Vagina (tissue), 2 donors: ENCODE measurements around the gene HDAC11. TPM values are rescaled to one million over a fixed set of nuclear protein-coding genes. Genes with fewer than 3 reads are reported as not detected.

Experiments
- DNase-seq, 2 donors: peaks; one replicate each; pipeline ENCODE4 v3.0.0-alpha.2; 2017; ENCODE audit errors: extremely low spot score in 2 of 2
- H3K27ac ChIP-seq: fragments of 200-600 bp; sonication (generic); one replicate; pipeline ENCODE4 v1.5.1; 2019
- H3K27me3 ChIP-seq: fragments of 200-600 bp; sonication (generic); one replicate; pipeline ENCODE4 v1.5.1; 2019
- H3K36me3 ChIP-seq, 2 donors: fragments of 200-600 bp; sonication (generic); one replicate each; pipeline ENCODE4 v1.5.1; 2017 to 2019
- H3K4me1 ChIP-seq: fragments of 200-600 bp; sonication (generic); one replicate; pipeline ENCODE4 v1.5.1; 2019
- H3K4me3 ChIP-seq, 2 donors: fragments of 200-600 bp; sonication (generic); 1 replicate in 1 of 2; 2 replicates in 1 of 2; pipeline ENCODE4 v1.5.1; 2016 to 2019
- H3K9me3 ChIP-seq: fragments of 200-600 bp; sonication (generic); one replicate; pipeline ENCODE4 v1.5.1; 2019
- CTCF ChIP-seq, 3 experiments: fragments of 450-650 bp in 2 of 3; fragments of 200-600 bp in 1 of 3; sonication (generic) in 1 of 3; IDR thresholded peaks; one replicate each; pipeline ENCODE4 v1.5.1; 2017 to 2019; ENCODE audit warnings: antibody characterized with exemption in 3 of 3, mild to moderate bottlenecking in 2 of 3, moderate library complexity in 2 of 3
- POLR2A ChIP-seq, 2 donors: fragments of 450-650 bp; IDR thresholded peaks; one replicate each; pipeline ENCODE4 v1.6.1; 2017; ENCODE audit warnings: antibody characterized with exemption in 2 of 2, mild to moderate bottlenecking in 2 of 2, moderate library complexity in 2 of 2
- POLR2AphosphoS5 ChIP-seq, 2 donors: sonication (generic); formaldehyde crosslinking; IDR thresholded peaks; one replicate each; pipeline ENCODE4 v1.9.0; 2017; ENCODE audit warnings: antibody characterized with exemption in 2 of 2, mild to moderate bottlenecking in 2 of 2, low read depth in 1 of 2; ENCODE audit not compliant: insufficient read depth in 1 of 2
- intact Hi-C: fragments of 100-400 bp; cut with DNase I; formaldehyde crosslinking; loops from one replicate; pipeline ENCODE4 v1.15.1; 2023
- total RNA-seq: library from RNA; depleted of rRNA; stranded (reverse); fragments of >200 nt; gene quantifications from one replicate; pipeline ENCODE4 v1.2.3, GENCODE V29; 2016

HDAC11 gene
- total RNA-seq, 1 donor from 2014 or later = 12.0 TPM

GRCh38 chr3:13505147-13506130, 25.3 kb downstream of the HDAC11 start:
- no peaks in the 10 kb centered on the region for H3K36me3 ChIP-seq
- intact Hi-C loops = no loop called here

GRCh38 chr3:13506239-13506638, 26.1 kb downstream of the HDAC11 start:
- no peaks in the 10 kb centered on the region for H3K36me3 ChIP-seq
- intact Hi-C loops = no loop called here

More at GRCh38 chr3:13505147-13506130, 25.3 kb downstream of the HDAC11 start:
- Histone ChIP-seq H3K27ac (peak overlapping the region; percentile 26), H3K4me3 (no peak overlapping the region), H3K27me3 (no peaks in the 10 kb centered on the region), H3K4me1 (peaks cover 31% of the 10 kb centered on the region), H3K9me3 (no peaks in the 10 kb centered on the region)
- TF ChIP-seq POLR2AphosphoS5 (IDR thresholded peaks at IDR 0.05; ENCODE audit: insufficient read depth in 1 of 2, low read depth in 1 of 2) = no peak
- TF ChIP-seq POLR2A (IDR thresholded peaks at IDR 0.05) = no peak
- no peak for TF ChIP-seq CTCF (IDR thresholded peaks at IDR 0.05)
- DNase-seq = no peak

GRCh38 chr3:13506680-13507079, 26.6 kb downstream of the HDAC11 start:
- no peak for DNase-seq
- intact Hi-C loops = no loop called here
- H3K27ac ChIP-seq = peak overlapping the region; percentile 75
- no peaks in the 10 kb centered on the region for H3K27me3 ChIP-seq
- no peaks in the 10 kb centered on the region for H3K9me3 ChIP-seq
- TF ChIP-seq POLR2A (IDR thresholded peaks at IDR 0.05) = no peak
- TF ChIP-seq POLR2AphosphoS5 (IDR thresholded peaks at IDR 0.05; ENCODE audit: insufficient read depth in 1 of 2, low read depth in 1 of 2) = no peak
- TF ChIP-seq CTCF (IDR thresholded peaks at IDR 0.05) = no peak
- H3K36me3 ChIP-seq = no peaks in the 10 kb centered on the region
- H3K4me3 ChIP-seq = no peak overlapping the region
- H3K4me1 ChIP-seq = peaks cover 31% of the 10 kb centered on the region

More at GRCh38 chr3:13506239-13506638, 26.1 kb downstream of the HDAC11 start:
- no peak for DNase-seq
- Histone ChIP-seq H3K4me3 (no peak overlapping the region), H3K27me3 (no peaks in the 10 kb centered on the region), H3K9me3 (no peaks in the 10 kb centered on the region), H3K4me1 (peaks cover 31% of the 10 kb centered on the region), H3K27ac (peak overlapping the region; percentile 75)
- TF ChIP-seq POLR2AphosphoS5 (IDR thresholded peaks at IDR 0.05; ENCODE audit: insufficient read depth in 1 of 2, low read depth in 1 of 2) = no peak
- no peak for TF ChIP-seq POLR2A (IDR thresholded peaks at IDR 0.05)
- no peak for TF ChIP-seq CTCF (IDR thresholded peaks at IDR 0.05)

GRCh38 chr3:13507247-13507569, 27.1 kb downstream of the HDAC11 start:
- TF ChIP-seq CTCF (IDR thresholded peaks at IDR 0.05) = no peak
- no peak for TF ChIP-seq POLR2A (IDR thresholded peaks at IDR 0.05)
- TF ChIP-seq POLR2AphosphoS5 (IDR thresholded peaks at IDR 0.05; ENCODE audit: insufficient read depth in 1 of 2, low read depth in 1 of 2) = no peak
- no peaks in the 10 kb centered on the region for H3K27me3 ChIP-seq
- no peak for DNase-seq
- no peaks in the 10 kb centered on the region for H3K36me3 ChIP-seq
- H3K4me3 ChIP-seq = no peak overlapping the region
- intact Hi-C loops = no loop called here
- H3K9me3 ChIP-seq = no peaks in the 10 kb centered on the region
- H3K27ac ChIP-seq = peak overlapping the region; percentile 75
- H3K4me1 ChIP-seq = peaks cover 32% of the 10 kb centered on the region
